Hematopoietic multipotent progenitor cell treated with erythropoietin and hydrocortisone succinate and interleukin-3 and kit ligand, for 17 days (in vitro differentiated cells): Measurements from ENCODE around the gene JSRP1.

Experiments
- DNase-seq: peaks from one replicate; pipeline ENCODE4 v3.0.0-alpha.2; 2015; ENCODE audit warnings: low spot score

JSRP1 gene

GRCh38 chr19:2216361-2217225 lies 39.6 kb downstream of the JSRP1 start:
- DNase-seq: no peak

DNA sequence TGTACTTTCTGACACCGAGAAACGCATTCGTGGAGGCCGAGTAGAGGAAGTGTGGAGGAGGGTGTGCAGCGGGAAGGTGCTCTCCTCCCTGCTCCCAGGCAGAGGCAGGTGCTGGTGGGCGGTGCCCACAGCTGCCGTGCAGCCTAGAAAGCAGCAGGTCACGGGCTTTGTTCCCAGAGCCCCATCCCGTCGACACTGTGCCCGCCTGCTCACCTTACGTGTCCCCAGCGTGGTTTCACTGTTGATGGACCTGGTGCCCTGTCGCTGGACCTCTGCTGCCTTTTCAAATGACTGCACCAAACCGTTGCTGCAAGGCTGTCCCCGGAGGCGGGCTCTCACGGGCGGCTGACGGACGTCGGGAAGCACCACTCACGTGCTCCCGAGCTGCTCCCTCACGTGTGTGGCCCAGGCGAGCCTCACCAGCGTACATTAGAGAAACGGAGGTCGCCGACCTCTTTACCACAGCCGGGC lies 40.9 kb downstream of the JSRP1 start:
- no peak for DNase-seq

DNA sequence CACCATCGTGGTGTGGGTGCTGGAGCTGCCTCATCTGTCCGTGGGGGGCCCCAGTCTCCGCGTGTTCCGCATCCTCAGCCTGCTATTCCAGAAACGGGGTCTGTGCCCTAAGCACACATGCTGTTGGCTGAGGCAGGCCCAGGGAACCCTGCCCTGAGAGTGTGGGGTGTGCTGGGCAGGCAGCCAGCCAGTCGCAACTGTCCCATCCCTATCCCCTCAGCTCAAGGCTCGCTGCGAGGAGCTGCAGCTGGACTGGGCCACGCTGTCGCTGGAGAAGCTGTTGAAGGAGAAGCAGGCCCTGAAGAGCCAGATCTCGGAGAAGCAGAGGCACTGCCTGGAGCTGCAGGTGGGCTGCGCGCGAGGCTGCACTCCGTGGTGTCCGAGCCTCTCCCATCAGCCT lies 42.0 kb downstream of the JSRP1 start:
- DNase-seq: no peak

DNA sequence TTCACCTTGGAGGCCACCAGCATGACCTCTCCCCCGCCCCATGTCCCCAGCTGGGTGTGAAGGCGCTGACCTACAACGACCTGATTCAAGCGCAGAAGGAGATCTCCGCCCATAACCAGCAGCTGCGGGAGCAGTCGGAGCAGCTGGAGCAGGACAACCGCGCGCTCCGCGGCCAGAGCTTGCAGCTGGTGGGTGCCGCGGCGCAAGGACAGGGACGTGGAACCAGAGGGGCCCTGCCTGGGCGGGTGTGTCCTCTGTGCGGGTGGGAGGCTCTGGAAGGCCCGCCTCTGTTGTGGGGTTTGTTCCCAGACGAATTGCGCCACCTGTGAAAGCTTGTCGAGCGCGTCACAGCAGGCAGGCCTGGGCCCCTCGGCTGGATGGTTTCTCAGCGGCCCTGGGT lies 42.4 kb downstream of the JSRP1 start:
- no peak for DNase-seq

GRCh38 chr19:2212861-2213711 lies 43.1 kb downstream of the JSRP1 start:
- no peak for DNase-seq

DNA sequence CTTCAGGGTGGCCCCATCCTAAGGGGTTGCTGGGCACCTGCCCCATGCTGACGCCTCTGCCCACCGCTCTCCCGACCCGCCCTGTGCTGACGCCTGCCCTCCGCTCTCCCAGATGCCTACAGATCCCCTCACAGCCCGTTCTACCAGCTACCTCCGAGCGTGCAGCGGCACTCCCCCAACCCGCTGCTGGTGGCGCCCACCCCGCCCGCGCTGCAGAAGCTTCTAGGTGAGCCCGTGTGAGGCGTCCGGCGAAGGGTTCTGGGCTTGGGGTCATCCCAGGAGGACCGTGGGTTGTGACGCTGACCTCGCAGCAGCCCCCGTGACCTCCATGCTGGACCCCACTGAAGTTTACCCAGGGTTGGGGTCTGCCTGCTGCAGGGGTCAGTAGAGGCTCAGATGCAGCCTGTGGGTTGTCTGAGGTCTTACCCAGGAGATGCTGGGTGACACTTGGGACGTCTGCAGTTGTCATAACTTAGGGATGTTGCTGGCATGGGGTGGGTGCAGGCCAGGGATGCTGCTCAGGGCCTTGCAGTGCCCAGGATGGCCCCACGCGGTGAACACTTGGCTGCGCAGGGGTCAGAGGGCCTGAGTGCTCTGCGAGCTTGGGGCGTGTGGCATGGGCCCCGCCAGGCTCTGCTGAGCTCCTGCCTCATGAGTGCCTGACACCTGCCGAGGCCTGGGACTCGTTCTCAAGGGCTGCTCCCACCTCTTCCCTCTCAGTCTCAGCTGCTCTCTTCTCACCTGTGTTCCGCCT lies 45.1 kb downstream of the JSRP1 start:
- DNase-seq: no peak

DNA sequence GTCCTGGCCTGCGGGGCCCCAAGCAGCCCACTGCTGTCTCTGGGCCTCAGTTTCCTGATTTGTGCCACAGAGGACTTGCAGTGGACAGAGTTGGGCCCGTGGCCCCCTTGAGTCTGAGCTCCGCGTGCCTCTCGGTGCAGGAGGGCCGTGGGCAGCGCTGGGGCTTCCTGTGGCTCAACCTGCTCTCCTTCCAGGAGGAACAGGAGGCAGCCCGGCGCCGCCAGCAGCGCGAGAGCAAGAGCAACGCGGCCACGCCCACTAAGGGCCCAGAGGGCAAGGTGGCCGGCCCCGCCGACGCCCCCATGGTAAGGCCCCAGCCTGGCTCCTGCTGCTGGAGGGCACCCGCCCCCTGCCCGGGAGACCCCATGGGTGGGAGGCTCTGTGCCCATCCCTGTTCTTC lies 46.0 kb downstream of the JSRP1 start:
- no peak for DNase-seq

DNA sequence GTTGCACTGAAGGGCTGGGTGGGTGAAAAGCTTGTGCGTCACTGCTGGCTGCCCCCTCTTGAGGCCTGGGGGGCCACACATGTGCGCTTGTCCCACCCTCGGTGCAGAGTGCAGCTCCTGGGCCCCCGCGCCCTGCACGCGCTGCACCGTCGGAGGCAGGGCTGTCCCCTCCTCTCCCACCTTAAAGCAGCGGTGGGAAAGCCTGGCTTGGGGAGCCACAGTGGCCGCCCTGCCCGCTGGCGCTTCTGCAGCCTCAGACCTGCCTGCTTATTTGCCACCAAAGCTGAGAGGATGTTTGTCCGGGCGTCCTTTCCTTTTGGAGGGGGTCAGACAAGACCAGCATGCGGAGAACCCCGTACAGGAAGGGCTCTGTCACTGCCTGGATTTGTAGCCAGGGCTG lies 46.8 kb downstream of the JSRP1 start:
- no peak for DNase-seq

GRCh38 chr19:2208975-2209374 lies 47.2 kb downstream of the JSRP1 start:
- no peak for DNase-seq

DNA sequence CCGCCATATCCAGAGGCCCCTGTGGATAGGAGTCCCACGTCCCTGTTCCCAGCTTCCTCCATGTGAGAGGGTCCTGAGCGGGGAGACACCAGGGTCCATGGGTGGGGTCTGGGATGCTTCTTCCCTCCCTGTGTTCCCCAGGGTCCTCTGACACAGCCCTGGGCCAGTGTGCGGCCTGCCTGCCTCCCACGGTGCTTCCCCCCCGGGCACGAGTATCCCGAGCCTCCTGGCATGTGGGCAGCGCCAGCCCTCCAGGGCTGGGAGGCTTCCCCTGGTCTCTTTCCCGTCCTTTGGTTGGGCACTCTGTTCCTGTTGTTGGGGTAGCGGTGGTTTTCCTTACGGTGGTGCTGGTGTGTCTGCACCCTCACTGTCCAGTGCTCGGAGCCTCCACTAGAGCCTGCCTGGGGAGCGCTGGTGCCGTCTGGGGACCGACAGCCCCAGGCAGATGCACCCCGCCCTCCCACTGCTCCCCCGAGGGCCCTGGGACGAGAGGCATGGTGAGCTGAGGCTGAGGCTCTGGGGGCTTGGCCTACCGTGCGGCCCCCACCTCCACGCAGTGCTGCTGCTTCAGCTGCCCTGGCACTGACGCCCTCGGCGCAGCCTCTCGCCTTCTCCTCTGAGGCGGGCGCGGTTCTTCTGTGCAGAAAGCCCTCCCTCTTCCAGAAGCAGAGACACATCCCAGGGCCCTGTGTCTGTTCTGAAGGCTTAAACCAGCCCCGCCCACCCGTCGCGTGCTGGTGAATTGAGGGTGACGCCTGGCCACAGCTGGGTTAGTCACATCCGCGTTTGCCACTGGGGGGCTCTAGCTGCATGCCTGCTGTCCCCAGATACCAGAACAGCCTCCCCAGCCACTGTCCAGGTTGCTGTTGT lies 48.0 kb downstream of the JSRP1 start:
- peak; percentile 66 for DNase-seq

GRCh38 chr19:2207008-2207407 lies 49.2 kb downstream of the JSRP1 start:
- DNase-seq: no peak

GRCh38 chr19:2202366-2202765 lies 53.9 kb downstream of the JSRP1 start:
- no peak for DNase-seq
